ENCODE results near the gene LPO. TPM values are rescaled to one million over a fixed set of nuclear protein-coding genes. Genes with fewer than 3 reads are reported as not detected.

Gene LPO
- total and polyA plus RNA-seq, 2 experiments from 2014 or later: 0.29 to 1.0 TPM

- 98% methylated on average over 6 of the region's 6 CpGs for WGBS (ENCODE audit: low lambda C conversion rate, missing lambda C conversion rate)
- DNase-seq (ENCODE audit: low spot score): no peak
Observed at GRCh38 chr17:58315281-58315711, 76.9 kb downstream of the LPO start.

GRCh38 chr17:58315750-58316149 is 77.4 kb downstream of the LPO start:
- H3K27me3 ChIP-seq: no peaks in the 10 kb centered on the region
- no peak overlapping the region for H3K4me3 ChIP-seq
- H3K27ac ChIP-seq: no peak overlapping the region
- H3K36me3 ChIP-seq (replicated peaks; ENCODE audit: insufficient read depth, low read depth): no peaks in the 10 kb centered on the region
- no peaks in the 10 kb centered on the region for H3K4me1 ChIP-seq (ENCODE audit: insufficient read depth)
- H3K79me2 ChIP-seq: no peaks in the 10 kb centered on the region
- 96% methylated on average over 4 of the region's 4 CpGs for WGBS (ENCODE audit: low lambda C conversion rate, missing lambda C conversion rate)
- H3K9me2 ChIP-seq (replicated peaks; ENCODE audit: insufficient read depth): no peaks in the 10 kb centered on the region
- TF ChIP-seq EZH2 (IDR thresholded peaks at IDR 0.05; ENCODE audit: borderline replicate concordance) (no peak), CTCF (IDR thresholded peaks at IDR 0.05; ENCODE audit: poor library complexity) (no peak), EZH2phosphoT487 (IDR thresholded peaks at IDR 0.05; ENCODE audit: low read depth, severe bottlenecking, unreplicated experiment) (no peak)
- no peak overlapping the region for H3K4me2 ChIP-seq
- H4K20me1 ChIP-seq (ENCODE audit: insufficient read depth, poor library complexity, severe bottlenecking): no peaks in the 10 kb centered on the region
- no peak overlapping the region for H2AFZ ChIP-seq
- no peaks in the 10 kb centered on the region for H3K9me3 ChIP-seq (ENCODE audit: low read depth)
- DNase-seq (ENCODE audit: low spot score): no peak

More at GRCh38 chr17:58315281-58315711, 76.9 kb downstream of the LPO start:
- H3K79me2 ChIP-seq: no peaks in the 10 kb centered on the region
- no peak overlapping the region for H3K27ac ChIP-seq
- H3K9me2 ChIP-seq (replicated peaks; ENCODE audit: insufficient read depth): no peaks in the 10 kb centered on the region
- TF ChIP-seq CTCF (IDR thresholded peaks at IDR 0.05; ENCODE audit: poor library complexity): no peak
- no peak for TF ChIP-seq EZH2 (IDR thresholded peaks at IDR 0.05; ENCODE audit: borderline replicate concordance)
- TF ChIP-seq EZH2phosphoT487 (IDR thresholded peaks at IDR 0.05; ENCODE audit: low read depth, severe bottlenecking, unreplicated experiment): no peak
- no peaks in the 10 kb centered on the region for H3K9me3 ChIP-seq (ENCODE audit: low read depth)
- H3K4me1 ChIP-seq (ENCODE audit: insufficient read depth): no peaks in the 10 kb centered on the region
- no peak overlapping the region for H3K4me2 ChIP-seq
- H4K20me1 ChIP-seq (ENCODE audit: insufficient read depth, poor library complexity, severe bottlenecking): no peaks in the 10 kb centered on the region
- H2AFZ ChIP-seq: no peak overlapping the region
- no peaks in the 10 kb centered on the region for H3K27me3 ChIP-seq
- no peaks in the 10 kb centered on the region for H3K36me3 ChIP-seq (replicated peaks; ENCODE audit: insufficient read depth, low read depth)
- no peak overlapping the region for H3K4me3 ChIP-seq

- Histone ChIP-seq H3K27me3 (no peaks in the 10 kb centered on the region), H3K9me3 (ENCODE audit: low read depth) (no peaks in the 10 kb centered on the region), H2AFZ (no peak overlapping the region), H4K20me1 (ENCODE audit: insufficient read depth, poor library complexity, severe bottlenecking) (no peaks in the 10 kb centered on the region), H3K4me2 (no peak overlapping the region), H3K79me2 (no peaks in the 10 kb centered on the region), H3K36me3 (replicated peaks; ENCODE audit: insufficient read depth, low read depth) (no peaks in the 10 kb centered on the region), H3K9me2 (replicated peaks; ENCODE audit: insufficient read depth) (no peaks in the 10 kb centered on the region), H3K27ac (no peak overlapping the region), H3K4me1 (ENCODE audit: insufficient read depth) (no peaks in the 10 kb centered on the region), H3K4me3 (no peak overlapping the region)
- TF ChIP-seq EZH2phosphoT487 (IDR thresholded peaks at IDR 0.05; ENCODE audit: low read depth, severe bottlenecking, unreplicated experiment) (no peak), CTCF (IDR thresholded peaks at IDR 0.05; ENCODE audit: poor library complexity) (no peak), EZH2 (IDR thresholded peaks at IDR 0.05; ENCODE audit: borderline replicate concordance) (no peak)
- DNase-seq (ENCODE audit: low spot score): no peak
- WGBS (ENCODE audit: low lambda C conversion rate, missing lambda C conversion rate): 96% methylated on average over 8 of the region's 8 CpGs
Observed at GRCh38 chr17:58316260-58316960, 78.0 kb downstream of the LPO start.

All from hepatocyte (in vitro differentiated cells).